GM21515 (cell line): ENCODE results near the gene MLLT1.

Experiments used
- ATAC-seq: cut with Tn5 transposase; IDR thresholded peaks from one replicate; pipeline ENCODE4 v1.9.1; 2021; ENCODE audit not compliant: unreplicated experiment

The MLLT1 gene

GRCh38 chr19:6172074-6172863, 107.5 kb downstream of the MLLT1 start:
- ATAC-seq: no peak

- no peak for ATAC-seq
These were observed 112.7 kb downstream of the MLLT1 start for GRCh38 chr19:6167115-6167514.

- no peak for ATAC-seq
These were observed 114.8 kb downstream of the MLLT1 start for GRCh38 chr19:6164906-6165531.

- no peak for ATAC-seq
These were observed 118.4 kb downstream of the MLLT1 start for GRCh38 chr19:6161271-6161850.
